UCSD-AML1 (cell line): ENCODE measurements around the gene PDCD5.

Source experiments
- DNase-seq: peaks from one replicate; lab custom pipeline; 2025; ENCODE audit not compliant: unreplicated experiment; lab: John Stamatoyannopoulos, UW

PDCD5 gene

GRCh38 chr19:32630338-32630737 is 49.3 kb downstream of the PDCD5 start:
- DNase-seq = no peak

DNA sequence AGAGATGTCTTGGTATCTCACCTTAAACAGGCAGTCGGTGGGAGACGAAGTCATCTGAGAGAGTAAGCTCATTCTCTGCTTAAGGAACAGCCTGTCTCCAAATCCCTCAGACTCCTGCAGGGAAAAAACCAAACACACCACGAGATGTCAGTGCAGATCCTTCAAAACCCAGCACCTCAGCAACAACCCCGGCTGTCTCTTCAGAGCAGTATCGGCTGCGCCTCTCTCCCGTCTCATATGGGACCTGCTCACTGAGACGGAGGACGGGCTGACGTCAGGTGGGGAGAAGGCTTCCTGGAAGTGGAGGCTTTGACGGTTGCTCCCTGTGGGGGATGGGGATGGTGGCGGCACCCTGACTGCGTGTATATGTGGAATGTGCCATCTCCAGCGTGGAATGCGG is 50.4 kb downstream of the PDCD5 start:
- no peak for DNase-seq
